GM19438 (cell line): ENCODE results near the gene LRP1B.

Source experiments
- ATAC-seq: cut with Tn5 transposase; IDR thresholded peaks from one replicate; pipeline ENCODE4 v1.9.1; 2021; ENCODE audit warnings: low read depth; ENCODE audit not compliant: unreplicated experiment

The LRP1B gene

GRCh38 chr2:141380008-141380979, 750.5 kb downstream of the LRP1B start:
- ATAC-seq = no peak

GRCh38 chr2:141364821-141365220, 766.0 kb downstream of the LRP1B start:
- no peak for ATAC-seq

GRCh38 chr2:141362311-141362710, 768.5 kb downstream of the LRP1B start:
- ATAC-seq = no peak

GRCh38 chr2:141348481-141348880, 782.3 kb downstream of the LRP1B start:
- ATAC-seq = no peak

- ATAC-seq = no peak
Observed at GRCh38 chr2:141341444-141341843, 789.4 kb downstream of the LRP1B start.

- no peak for ATAC-seq
Observed at GRCh38 chr2:141331127-141331526, 799.7 kb downstream of the LRP1B start.

- no peak for ATAC-seq
Observed at GRCh38 chr2:141329964-141330363, 800.9 kb downstream of the LRP1B start.

- ATAC-seq = no peak
Observed at GRCh38 chr2:141323571-141323970, 807.2 kb downstream of the LRP1B start.

- ATAC-seq = no peak
Observed at GRCh38 chr2:141317986-141318385, 812.8 kb downstream of the LRP1B start.

GRCh38 chr2:141316606-141317005, 814.2 kb downstream of the LRP1B start:
- ATAC-seq = no peak

- no peak for ATAC-seq
Observed at GRCh38 chr2:141316103-141316502, 814.7 kb downstream of the LRP1B start.

- no peak for ATAC-seq
Observed at GRCh38 chr2:141313972-141314371, 816.8 kb downstream of the LRP1B start.

- no peak for ATAC-seq
Observed at GRCh38 chr2:141311430-141311829, 819.4 kb downstream of the LRP1B start.

- ATAC-seq = no peak
Observed at GRCh38 chr2:141306368-141306767, 824.4 kb downstream of the LRP1B start.

GRCh38 chr2:141301551-141301950, 829.3 kb downstream of the LRP1B start:
- no peak for ATAC-seq

GRCh38 chr2:141280037-141280436, 850.8 kb downstream of the LRP1B start:
- ATAC-seq = no peak

- ATAC-seq = no peak
Observed at GRCh38 chr2:141271346-141271745, 859.5 kb downstream of the LRP1B start.

- ATAC-seq = no peak
Observed at GRCh38 chr2:141264848-141265247, 866.0 kb downstream of the LRP1B start.

GRCh38 chr2:141260911-141261310, 869.9 kb downstream of the LRP1B start:
- no peak for ATAC-seq

- no peak for ATAC-seq
Observed at GRCh38 chr2:141259683-141260082, 871.1 kb downstream of the LRP1B start.

- ATAC-seq = no peak
Observed at GRCh38 chr2:141242008-141242407, 888.8 kb downstream of the LRP1B start.

GRCh38 chr2:141226560-141226959, 904.3 kb downstream of the LRP1B start:
- no peak for ATAC-seq
